22Rv1 (cell line): Measurements from ENCODE around the gene TOR1AIP2.

Experiments
- CTCF ChIP-seq: fragments of 450-650 bp; IDR thresholded peaks from 2 replicates; pipeline ENCODE4 v1.5.1; 2017; ENCODE audit warnings: mild to moderate bottlenecking
- ZFX ChIP-seq: fragments of 450-650 bp; IDR thresholded peaks from 2 replicates; pipeline ENCODE4 v1.6.1; 2017; ENCODE audit warnings: antibody characterized with exemption, borderline replicate concordance

GRCh38 chr1:179889589-179889988 lies 12.0 kb upstream of the TOR1AIP2 start:
- TF ChIP-seq CTCF (no peak), ZFX (no peak)
